DND-41 (cell line): ENCODE data around the gene PDPK1.

Source experiments
- CTCF ChIP-seq: IDR thresholded peaks from 2 replicates; pipeline ENCODE4 v1.5.1; 2012; ENCODE audit warnings: borderline replicate concordance, low read length, moderate library complexity, mild to moderate bottlenecking; ENCODE audit not compliant: poor library complexity, severe bottlenecking; ENCODE audit errors: extremely low read depth
- EZH2 ChIP-seq: IDR thresholded peaks from 3 replicates; pipeline ENCODE4 v1.6.1; 2012; ENCODE audit warnings: borderline replicate concordance, low read depth, mild to moderate bottlenecking, moderate library complexity, low read length, inconsistent platforms; ENCODE audit not compliant: severe bottlenecking

DNA sequence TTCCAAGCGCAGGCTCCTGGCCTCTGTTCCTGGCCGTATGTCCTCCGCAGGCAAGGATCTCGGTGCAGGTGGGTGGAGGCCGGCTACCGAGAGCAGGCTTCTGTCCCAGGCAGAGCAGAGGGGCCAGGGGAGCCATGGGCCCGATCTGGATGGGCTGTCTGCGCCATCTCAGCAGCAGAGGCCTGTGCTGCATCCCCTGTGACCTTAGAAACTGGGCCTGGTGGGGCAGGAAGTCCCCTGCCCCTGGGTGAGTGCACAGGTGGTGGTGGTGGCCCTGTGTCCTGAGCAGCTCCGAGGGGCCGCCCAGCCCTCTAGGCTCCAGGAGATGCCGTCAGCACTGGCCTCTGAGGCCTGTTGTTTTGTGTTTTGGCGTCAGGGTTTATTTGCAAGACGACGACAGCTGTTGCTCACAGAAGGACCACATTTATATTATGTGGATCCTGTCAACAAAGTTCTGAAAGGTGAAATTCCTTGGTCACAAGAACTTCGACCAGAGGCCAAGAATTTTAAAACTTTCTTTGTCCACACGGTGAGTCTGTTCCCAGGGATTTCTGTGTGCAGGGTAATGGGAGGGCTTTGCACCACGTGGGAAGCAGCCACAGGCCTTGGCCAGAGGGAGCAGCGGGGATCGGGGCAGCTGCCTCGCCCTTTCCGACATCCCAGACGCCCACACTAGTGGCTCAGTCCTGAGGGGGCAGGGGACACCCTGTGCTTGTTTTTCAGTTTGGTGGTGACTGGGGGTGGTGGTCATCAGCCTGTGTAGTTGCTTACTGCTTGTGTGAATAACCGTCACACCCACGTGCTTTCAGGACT is 59.1 kb downstream of the PDPK1 start:
- TF ChIP-seq CTCF (no peak), EZH2 (no peak)
